Esophagus (tissue), 2 donors: Measurements from ENCODE around the gene TSPAN16. TPM values are rescaled to one million over a fixed set of nuclear protein-coding genes. Genes with fewer than 3 reads are reported as not detected.
"Not testable (repeated sequence)": the region's sequence is repeated elsewhere in the genome, so short reads cannot be mapped to it uniquely, and the experiment has no call there.

Experiments
- H3K27ac ChIP-seq, 2 donors: one replicate each; pipeline ENCODE4 v1.5.1; 2013; ENCODE audit warnings: low read depth in 2 of 2, mild to moderate bottlenecking in 2 of 2, inconsistent platforms in 1 of 2, low read length in 1 of 2, moderate library complexity in 1 of 2
- H3K27me3 ChIP-seq, 2 donors: one replicate each; pipeline ENCODE4 v1.6.1; 2013; ENCODE audit warnings: low read length in 2 of 2, control low read depth in 1 of 2, mild to moderate bottlenecking in 1 of 2; ENCODE audit not compliant: insufficient read depth in 2 of 2, control insufficient read depth in 1 of 2
- H3K36me3 ChIP-seq, 2 donors: one replicate each; pipeline ENCODE4 v1.6.1; 2013; ENCODE audit warnings: low read length in 1 of 2; ENCODE audit not compliant: control insufficient read depth in 2 of 2, insufficient read depth in 2 of 2
- H3K4me1 ChIP-seq, 2 donors: one replicate each; pipeline ENCODE4 v1.6.1; 2013; ENCODE audit warnings: low read length in 1 of 2; ENCODE audit not compliant: control insufficient read depth in 2 of 2, insufficient read depth in 2 of 2
- H3K4me3 ChIP-seq, 2 donors: one replicate each; pipeline ENCODE4 v1.5.1; 2013; ENCODE audit warnings: low read length in 2 of 2, mild to moderate bottlenecking in 2 of 2, low read depth in 1 of 2, moderate library complexity in 1 of 2
- H3K9me3 ChIP-seq, 2 donors: one replicate each; pipeline ENCODE4 v1.6.1; 2013; ENCODE audit warnings: mild to moderate bottlenecking in 2 of 2, low read depth in 1 of 2, low read length in 1 of 2, moderate library complexity in 1 of 2; ENCODE audit not compliant: control insufficient read depth in 2 of 2, insufficient read depth in 1 of 2
- WGBS, 2 donors: extraction: QIAGEN DNeasy Blood & Tissue Kit; methylation state at CpG; one replicate each; pipeline ENCODE4 v1.1.7; 2013; 5-methylcytosine and 5-hydroxymethylcytosine counted together
- polyA plus RNA-seq, 2 donors: library from polyadenylated mRNA; stranded (reverse); fragments of 200-250 nt; gene quantifications; one replicate each; pipeline ENCODE4 v1.2.3, GENCODE V29; 2013
- donor health status: healthy with polysubstance abuse.
- donor health status: Bipolar disorder and iron deficiency.

TSPAN16 gene
- polyA plus RNA-seq, 2 donors = not detected

GRCh38 chr19:11338121-11338520, 42.2 kb downstream of the TSPAN16 start:
- H3K27ac ChIP-seq = peak overlapping the region in 1 of 2 donors; percentile 29
- WGBS, 2 donors = 58 to 60% methylated on average over 7 of the region's 7 CpGs
- peaks cover 0 to 6% of the 10 kb centered on the region in 2 donors for H3K4me1 ChIP-seq
- H3K9me3 ChIP-seq = no peaks in the 10 kb centered on the region
- H3K36me3 ChIP-seq = peaks cover 4 to 19% of the 10 kb centered on the region in 2 donors
- no peaks in the 10 kb centered on the region for H3K27me3 ChIP-seq
- H3K4me3 ChIP-seq = peak overlapping the region; percentile 75 to 95

GRCh38 chr19:11338569-11339253, 42.8 kb downstream of the TSPAN16 start:
- Histone ChIP-seq H3K4me3 (peak overlapping the region; percentile 75 to 95), H3K36me3 (peaks cover 0 to 19% of the 10 kb centered on the region in 2 donors), H3K27ac (peak overlapping the region; percentile 90 to 96), H3K9me3 (no peaks in the 10 kb centered on the region), H3K4me1 (peaks cover 0 to 6% of the 10 kb centered on the region in 2 donors), H3K27me3 (no peaks in the 10 kb centered on the region)
- 16% methylated on average over 20 to 21 of the region's 21 CpGs for WGBS, 2 donors

GRCh38 chr19:11339254-11340098, 43.5 kb downstream of the TSPAN16 start, which contains the start of gene RAB3D:
Gene RAB3D (minus strand): TSS chr19:11339657. CDS start chr19:11337399, 2,258 bp downstream.
- H3K9me3 ChIP-seq = no peaks in the 10 kb centered on the region
- H3K27me3 ChIP-seq = no peaks in the 10 kb centered on the region
- H3K27ac ChIP-seq = peak within 1 kb of the TSS; percentile 90 to 96
- peak within 1 kb of the TSS; percentile 75 to 95 for H3K4me3 ChIP-seq
- H3K36me3 ChIP-seq = peaks cover 0 to 19% of the 10 kb centered on the region in 2 donors
- peaks cover 0 to 6% of the 10 kb centered on the region in 2 donors for H3K4me1 ChIP-seq
- 6% methylated on average over 44 to 53 of the region's 53 CpGs for WGBS, 2 donors

GRCh38 chr19:11340099-11340467, 44.1 kb downstream of the TSPAN16 start:
- not testable (repeated sequence) for H3K4me1 ChIP-seq, H3K4me3 ChIP-seq, H3K27me3 ChIP-seq, H3K9me3 ChIP-seq
- peak overlapping the region; percentile 28 to 74 for H3K27ac ChIP-seq
- H3K36me3 ChIP-seq = peaks cover 0 to 17% of the 10 kb centered on the region in 2 donors
- 79 to 81% methylated on average over 8 of the region's 8 CpGs for WGBS, 2 donors

- H3K36me3 ChIP-seq = peaks cover 0 to 3% of the 10 kb centered on the region in 2 donors
- H3K9me3 ChIP-seq = no peaks in the 10 kb centered on the region
- 91 to 95% methylated on average over 3 of the region's 3 CpGs for WGBS, 2 donors
- no peaks in the 10 kb centered on the region for H3K27me3 ChIP-seq
- H3K27ac ChIP-seq = no peak overlapping the region
- H3K4me3 ChIP-seq = no peak overlapping the region
- H3K4me1 ChIP-seq = peaks cover 6 to 11% of the 10 kb centered on the region in 2 donors
Measured at GRCh38 chr19:11342429-11342828, 46.5 kb downstream of the TSPAN16 start.

GRCh38 chr19:11345122-11345803, 49.3 kb downstream of the TSPAN16 start:
- H3K9me3 ChIP-seq = peaks cover 0 to 4% of the 10 kb centered on the region in 2 donors
- H3K36me3 ChIP-seq = peaks cover 0 to 3% of the 10 kb centered on the region in 2 donors
- WGBS, 2 donors = 36% methylated on average over 14 to 15 of the region's 15 CpGs
- peak overlapping the region; percentile 36 to 95 for H3K27ac ChIP-seq
- peak overlapping the region; percentile 77 to 79 for H3K4me3 ChIP-seq
- no peaks in the 10 kb centered on the region for H3K27me3 ChIP-seq
- H3K4me1 ChIP-seq = peaks cover 6 to 8% of the 10 kb centered on the region in 2 donors

- Histone ChIP-seq H3K27me3 (no peaks in the 10 kb centered on the region), H3K27ac (peak within 1 kb of the TSS; percentile 81 to 95), H3K36me3 (peaks cover 0 to 3% of the 10 kb centered on the region in 2 donors), H3K4me3 (peak within 1 kb of the TSS; percentile 77 to 79), H3K9me3 (peaks cover 0 to 4% of the 10 kb centered on the region in 2 donors), H3K4me1 (peaks cover 6 to 8% of the 10 kb centered on the region in 2 donors)
- 0% methylated on average over 50 of the region's 50 CpGs for WGBS, 2 donors
Measured at GRCh38 chr19:11346104-11346940, 50.4 kb downstream of the TSPAN16 start, which contains the start of the genes CCDC159 and TMEM205. Gene CCDC159 (plus strand): TSS chr19:11346519. CDS start chr19:11346607, 88 bp downstream. Gene TMEM205 (minus strand): TSS chr19:11346268. CDS start chr19:11345619, 649 bp downstream.

GRCh38 chr19:11347546-11348039, 51.6 kb downstream of the TSPAN16 start:
- 74 to 76% methylated on average over 7 of the region's 7 CpGs for WGBS, 2 donors
- H3K27me3 ChIP-seq = no peaks in the 10 kb centered on the region

More at GRCh38 chr19:11347546-11348039, 51.6 kb downstream of the TSPAN16 start:
- Histone ChIP-seq H3K4me1 (peaks cover 6 to 8% of the 10 kb centered on the region in 2 donors), H3K4me3 (no peak overlapping the region), H3K36me3 (peaks cover 0 to 3% of the 10 kb centered on the region in 2 donors), H3K27ac (peak overlapping the region in 1 of 2 donors; percentile 16), H3K9me3 (peaks cover 0 to 4% of the 10 kb centered on the region in 2 donors)
